Measurements from ENCODE around the gene NPHP4.

NPHP4 gene

DNA sequence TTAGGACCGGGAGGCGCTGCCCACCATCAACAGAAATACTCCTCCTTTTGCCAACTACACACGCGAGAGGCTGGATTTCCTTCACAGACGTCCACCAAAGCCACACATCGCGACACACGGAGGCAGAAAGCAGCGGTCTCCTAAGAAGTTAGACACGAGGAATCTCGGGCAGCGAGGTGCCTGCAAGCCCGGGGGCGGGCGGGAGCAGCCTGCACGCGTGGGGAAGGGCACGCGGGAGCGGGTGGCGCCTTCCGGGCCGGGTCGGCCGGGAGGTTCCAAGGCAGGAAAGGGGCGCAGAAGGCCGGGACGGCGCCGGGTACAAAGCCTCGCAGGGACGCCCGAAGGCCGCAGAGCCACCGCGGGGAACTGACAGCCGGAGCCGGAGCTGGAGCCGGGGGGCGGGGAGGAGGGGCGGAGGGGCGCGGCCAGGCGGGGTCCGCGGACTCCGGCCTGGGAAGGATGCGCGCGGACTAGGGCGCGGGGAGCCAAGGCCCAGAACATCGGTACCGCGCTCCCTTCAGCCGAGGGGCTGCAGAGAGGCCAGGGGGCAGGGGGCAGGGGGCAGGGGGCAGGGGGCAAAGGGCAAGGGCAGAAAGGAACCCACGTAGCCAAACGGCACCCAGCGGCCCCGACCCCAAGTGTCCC, 722 bp downstream of the NPHP4 start:
- in situ Hi-C loops (cut with MboI; ENCODE audit: low sequenced_read_pairs) = no loop called here

GRCh38 chr1:5990913-5991312, 1.3 kb downstream of the NPHP4 start:
- in situ Hi-C loops (cut with MboI; ENCODE audit: low sequenced_read_pairs) = no loop called here

DNA sequence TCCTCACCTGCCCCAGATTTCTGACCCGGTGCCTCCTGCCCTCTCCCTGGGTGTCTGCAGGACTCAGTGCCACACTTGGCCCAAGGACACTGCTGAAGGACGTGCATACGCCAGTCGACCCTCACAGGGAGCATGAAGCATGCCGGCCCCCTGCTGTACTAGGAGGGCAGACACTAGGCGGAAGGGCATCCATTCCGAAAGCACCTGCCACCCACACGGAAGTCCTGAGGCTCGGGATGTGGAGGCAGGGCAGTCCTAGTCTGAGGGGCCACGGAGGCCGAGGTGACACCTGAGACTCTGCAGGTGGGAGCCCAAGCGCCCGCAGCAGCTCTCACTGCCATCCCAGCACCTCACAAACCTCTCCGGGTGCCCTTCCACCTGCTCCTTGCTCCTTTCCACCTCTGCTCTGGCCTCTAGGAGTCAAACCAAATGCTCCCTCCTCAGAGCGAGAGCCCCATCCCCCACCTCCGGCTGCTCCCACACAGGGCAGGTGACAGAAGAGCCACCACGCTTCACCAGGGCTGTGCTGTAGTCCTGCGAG, 2.4 kb downstream of the NPHP4 start:
- in situ Hi-C loops (cut with MboI; ENCODE audit: low sequenced_read_pairs) = no loop called here

DNA sequence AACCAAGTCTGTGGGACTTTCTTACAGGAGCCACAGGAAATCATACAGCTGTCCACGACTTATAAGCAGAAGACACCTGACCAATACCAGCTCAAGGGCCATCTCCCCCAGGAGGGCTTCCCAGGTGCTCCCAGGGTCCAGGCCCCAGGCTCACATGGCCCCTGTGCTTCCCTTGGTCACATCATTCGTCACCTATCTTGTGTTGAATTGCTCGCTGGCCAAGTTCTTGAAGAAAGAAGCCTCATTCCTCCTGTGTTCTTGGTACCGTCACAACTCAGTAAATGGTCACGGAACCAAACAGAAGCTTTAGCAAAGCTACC, 3.0 kb downstream of the NPHP4 start:
- in situ Hi-C loops (cut with MboI; ENCODE audit: low sequenced_read_pairs) = no loop called here

GRCh38 chr1:5988596-5989285, 3.5 kb downstream of the NPHP4 start:
- in situ Hi-C loops (cut with MboI; ENCODE audit: low sequenced_read_pairs) = no loop called here

DNA sequence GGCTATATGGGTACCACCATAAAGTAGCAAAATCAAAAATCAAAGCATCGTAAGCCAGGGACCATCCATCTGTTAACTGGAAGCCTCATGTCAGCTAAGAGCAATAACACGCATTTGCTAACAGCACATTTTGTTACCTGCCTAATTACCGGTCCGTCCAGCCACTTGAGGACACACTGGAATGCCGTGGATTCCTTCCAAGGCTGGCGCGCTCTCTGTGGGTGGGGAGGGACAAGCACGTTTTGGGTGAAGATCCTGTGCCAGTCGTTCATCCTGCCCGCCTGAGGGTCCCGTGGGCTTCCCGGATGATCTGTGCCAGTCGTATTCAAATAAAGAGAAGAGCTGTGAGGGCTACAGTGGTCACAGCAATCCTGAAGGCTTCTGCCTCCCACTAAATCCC, 6.2 kb downstream of the NPHP4 start:
- in situ Hi-C loops (cut with MboI; ENCODE audit: low sequenced_read_pairs) = no loop called here

DNA sequence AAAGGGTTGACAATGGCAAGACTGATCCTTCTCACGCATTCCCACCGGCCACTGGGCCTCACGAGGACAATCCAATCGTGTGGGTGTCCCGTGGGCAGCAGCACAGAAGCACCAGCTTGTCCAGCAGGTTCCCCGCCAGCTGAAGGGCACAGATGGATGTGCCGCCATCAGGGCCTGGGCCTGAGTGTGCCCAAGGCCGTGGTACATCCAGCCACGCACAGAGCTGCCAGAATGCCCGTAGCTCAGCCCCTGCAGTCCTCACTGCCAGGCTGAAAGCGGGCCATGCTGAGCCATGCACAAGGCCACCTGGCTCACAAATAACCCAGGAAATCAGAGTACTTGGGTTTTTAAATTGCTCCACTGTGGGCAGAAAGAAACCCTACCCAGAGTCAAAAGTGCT, 7.0 kb downstream of the NPHP4 start:
- in situ Hi-C loops (cut with MboI; ENCODE audit: low sequenced_read_pairs) = no loop called here

- in situ Hi-C loops (cut with MboI; ENCODE audit: low sequenced_read_pairs) = no loop called here
These were observed 8.7 kb downstream of the NPHP4 start for GRCh38 chr1:5983361-5984103.

DNA sequence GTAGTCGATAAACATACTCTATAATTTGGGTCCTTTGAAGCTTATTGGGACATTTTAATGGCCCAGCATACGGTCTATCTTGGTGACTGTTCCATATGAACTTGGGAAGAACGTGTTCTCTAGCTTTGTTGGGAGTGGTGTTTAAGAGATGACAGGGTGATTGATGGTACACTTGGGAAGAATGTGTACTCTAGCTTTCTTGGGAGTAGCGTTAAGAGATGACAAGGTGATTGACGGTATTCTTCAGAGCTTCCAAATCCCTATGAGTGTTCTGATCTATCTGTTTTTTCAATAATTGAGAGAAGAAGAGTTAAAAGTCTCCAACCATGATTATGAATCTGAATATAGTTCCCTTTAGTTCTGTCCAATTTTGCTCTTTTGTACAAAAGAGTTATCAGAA, 9.4 kb downstream of the NPHP4 start:
- in situ Hi-C loops (cut with MboI; ENCODE audit: low sequenced_read_pairs) = no loop called here

DNA sequence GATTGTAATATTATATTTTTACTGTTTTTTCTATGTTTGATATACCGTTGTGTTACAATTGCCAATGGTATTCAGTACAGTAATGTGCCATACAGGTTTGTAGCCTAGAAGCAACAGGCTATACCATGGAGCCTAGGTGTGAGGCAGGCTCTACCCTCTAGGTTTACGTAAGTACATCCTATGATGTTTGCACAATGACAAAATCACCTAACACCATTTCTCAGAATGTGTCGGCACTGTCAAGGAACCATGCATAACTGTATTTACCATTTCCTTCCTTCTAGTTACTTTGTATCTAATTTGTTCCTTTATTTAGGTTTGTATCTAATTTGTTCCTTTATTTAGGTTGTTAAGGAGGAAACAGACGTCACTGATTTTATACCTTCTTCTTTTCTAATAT, 9.9 kb downstream of the NPHP4 start:
- in situ Hi-C loops (cut with MboI; ENCODE audit: low sequenced_read_pairs) = no loop called here

DNA sequence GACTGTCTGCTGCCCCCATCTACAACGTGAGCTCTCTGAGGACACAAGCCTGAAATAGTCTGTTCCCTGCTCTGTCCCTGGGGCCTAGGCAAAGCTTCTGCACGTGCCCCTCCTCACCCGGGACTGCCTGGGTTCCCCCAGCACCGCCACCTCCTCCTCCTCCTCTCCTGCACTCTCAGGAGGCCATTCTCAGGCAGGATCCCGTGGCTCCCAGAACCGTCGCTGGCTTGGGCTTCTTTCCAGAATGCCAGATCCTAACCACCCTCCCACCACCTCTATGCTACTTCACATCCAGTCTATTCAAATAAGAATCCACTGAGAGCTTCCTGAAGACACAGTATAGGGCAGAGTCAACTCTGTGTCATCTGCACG, 11.2 kb downstream of the NPHP4 start:
- in situ Hi-C loops (cut with MboI; ENCODE audit: low sequenced_read_pairs) = no loop called here

- in situ Hi-C loops (cut with MboI; ENCODE audit: low sequenced_read_pairs) = no loop called here
These were observed 11.8 kb downstream of the NPHP4 start for GRCh38 chr1:5980314-5981008.

DNA sequence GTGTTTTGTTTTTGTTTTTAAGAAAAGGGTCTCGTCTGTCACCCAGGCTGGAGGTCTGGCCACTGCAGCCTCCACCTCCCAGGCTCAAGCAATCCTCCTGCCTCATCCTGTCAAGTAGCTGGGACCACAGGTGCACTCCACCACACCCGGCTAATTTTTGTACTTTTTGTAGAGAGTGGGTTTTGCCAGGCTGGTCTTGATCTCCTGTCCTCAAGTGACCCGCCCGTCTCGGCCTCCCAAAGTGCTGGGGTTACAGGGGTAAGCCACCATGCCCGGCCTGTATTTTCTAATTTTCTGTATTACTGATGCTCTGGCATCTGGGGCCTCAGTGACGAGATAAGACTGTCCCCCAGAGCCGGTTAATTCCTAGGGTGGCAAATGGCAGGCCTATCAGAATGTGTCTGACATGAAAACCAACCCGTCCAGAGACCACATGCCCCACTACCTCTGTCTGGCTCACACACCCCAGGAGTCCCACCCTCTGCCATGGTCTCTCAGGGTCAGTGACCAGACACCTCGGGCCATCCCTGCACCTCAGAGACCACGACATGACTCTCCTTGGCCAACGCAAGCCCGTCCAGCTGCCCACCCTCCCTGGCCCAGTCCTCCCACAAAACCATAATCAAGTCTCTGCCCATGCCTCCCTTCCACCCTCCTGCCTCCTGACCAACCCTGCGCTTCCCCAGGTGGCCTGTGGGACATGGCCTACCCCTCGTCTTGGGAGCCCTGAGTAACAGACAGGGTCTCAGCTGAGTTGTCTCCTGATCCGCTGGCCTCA, 12.5 kb downstream of the NPHP4 start:
- in situ Hi-C loops (cut with MboI; ENCODE audit: low sequenced_read_pairs) = no loop called here

GRCh38 chr1:5978452-5978851, 13.8 kb downstream of the NPHP4 start:
- in situ Hi-C loops (cut with MboI; ENCODE audit: low sequenced_read_pairs) = no loop called here

DNA sequence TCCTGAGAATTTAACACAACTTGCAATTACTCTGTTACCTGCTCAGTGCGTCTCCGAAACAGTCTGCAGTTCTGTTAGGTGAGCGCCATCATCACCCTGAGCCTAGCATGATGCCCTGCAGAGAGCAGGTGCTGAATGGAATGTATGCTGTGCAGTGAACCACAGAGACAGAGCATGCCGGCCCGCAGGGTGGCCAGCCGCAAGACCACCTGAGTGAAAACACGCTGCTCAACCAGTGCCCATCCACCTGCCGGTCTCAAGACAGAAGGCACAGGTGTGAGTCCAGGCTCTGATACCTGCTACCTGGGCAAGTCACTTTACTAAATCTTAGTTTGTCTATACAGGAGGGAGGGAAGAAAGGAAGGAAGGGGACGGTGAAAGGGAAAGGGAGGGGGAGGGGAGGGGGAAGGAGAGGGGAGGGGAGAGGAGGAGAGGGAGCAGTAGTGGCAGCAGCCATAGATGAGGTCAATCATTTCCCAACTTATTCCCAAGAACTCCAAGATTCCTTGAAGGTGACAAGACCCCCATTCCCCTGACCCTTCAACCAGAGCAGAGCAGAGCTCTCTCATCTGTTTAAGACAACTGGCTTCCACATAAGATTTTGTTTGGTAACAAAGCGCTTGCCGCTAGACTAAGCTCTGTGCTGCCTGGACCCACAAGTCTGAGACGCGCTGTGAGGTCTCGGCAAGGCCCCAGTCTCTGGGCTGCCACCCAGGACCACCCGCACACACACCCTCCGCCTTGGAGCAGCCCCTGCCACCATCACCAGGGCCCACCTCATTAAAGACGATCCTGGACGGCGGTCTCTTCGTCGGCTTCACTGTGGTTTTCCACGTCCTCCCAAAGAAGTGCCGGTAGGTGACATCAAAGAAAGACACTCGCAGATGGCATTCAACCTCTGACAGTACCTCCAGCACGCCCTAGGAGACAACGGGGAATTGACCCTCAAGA, 14.5 kb downstream of the NPHP4 start:
- in situ Hi-C loops (cut with MboI; ENCODE audit: low sequenced_read_pairs) = no loop called here

- in situ Hi-C loops (cut with MboI; ENCODE audit: low sequenced_read_pairs) = no loop called here
These were observed 15.3 kb downstream of the NPHP4 start for GRCh38 chr1:5976726-5977493.

DNA sequence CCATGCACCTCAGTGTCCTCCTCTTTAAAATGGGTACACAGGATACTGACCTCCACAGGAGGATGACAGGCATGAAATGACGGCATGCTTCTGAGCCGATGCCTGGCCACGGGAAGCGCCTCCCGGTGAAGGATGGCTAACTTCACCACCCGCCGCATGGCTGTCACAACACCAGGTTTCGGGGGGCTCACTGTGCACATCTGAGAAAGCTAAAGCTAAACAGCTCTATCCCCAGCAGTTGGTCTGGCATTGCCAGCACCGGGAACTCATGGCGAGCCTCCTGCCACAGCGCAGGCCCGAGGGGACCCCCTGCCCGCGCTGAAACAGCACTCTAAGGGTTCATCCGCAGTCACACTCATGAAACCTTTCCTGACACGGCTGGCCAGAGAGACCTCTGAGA, 16.0 kb downstream of the NPHP4 start:
- in situ Hi-C loops (cut with MboI; ENCODE audit: low sequenced_read_pairs) = no loop called here

DNA sequence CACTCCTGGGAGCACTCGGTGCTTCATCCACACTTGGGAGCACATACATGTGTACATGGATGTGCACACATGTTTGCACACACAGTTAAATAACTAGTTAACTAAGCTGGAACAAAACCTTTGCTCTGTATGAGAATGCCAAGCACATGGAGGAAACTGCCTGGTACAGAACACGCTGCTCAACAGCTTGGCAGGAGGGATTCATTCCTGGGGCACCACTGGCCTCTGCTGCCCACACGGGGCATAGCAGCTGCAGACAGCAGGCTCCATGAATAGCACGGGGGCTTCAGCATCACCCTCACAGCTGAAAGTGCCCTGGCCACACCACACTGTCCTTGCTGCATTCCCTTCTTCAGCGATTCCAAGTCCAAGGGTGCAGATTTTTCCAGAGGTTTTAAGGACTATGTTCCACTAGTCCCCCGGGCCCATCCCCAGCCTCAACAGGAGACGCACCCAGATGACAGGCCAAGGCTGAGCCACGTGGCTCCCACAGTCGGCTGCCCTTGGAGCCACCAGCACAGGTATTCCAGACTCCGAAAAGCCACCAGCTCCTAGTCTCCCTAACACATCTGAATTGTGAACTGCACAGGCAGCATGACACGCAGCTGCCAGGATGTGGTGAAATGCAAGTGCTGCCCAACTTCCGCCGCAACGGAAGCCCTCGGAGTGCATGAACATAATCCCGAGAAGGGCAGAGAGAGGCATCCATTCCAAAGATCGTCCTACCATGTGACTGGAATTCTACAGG, 16.9 kb downstream of the NPHP4 start:
- in situ Hi-C loops (cut with MboI; ENCODE audit: low sequenced_read_pairs) = no loop called here

Measured in HL-60/S4 (cell line).